Stimulated activated CD8-positive, alpha-beta memory T cell treated with anti-CD3 and anti-CD28 coated beads, Interleukin-7, amount 100 ng/mL, for 48 hours (primary cell): ENCODE measurements around the gene MALAT1.

Experiments used
- DNase-seq, 2 donors: peaks; one replicate each; pipeline ENCODE4 v3.0.0-alpha.2; 2020; ENCODE audit warnings: low read depth in 1 of 2; ENCODE audit errors: extremely low read depth in 1 of 2

MALAT1 gene

GRCh38 chr11:65537620-65538231, 38.9 kb downstream of the MALAT1 start:
- DNase-seq: no peak

- no peak for DNase-seq
Measured at GRCh38 chr11:65538232-65538914, 39.5 kb downstream of the MALAT1 start.

DNA sequence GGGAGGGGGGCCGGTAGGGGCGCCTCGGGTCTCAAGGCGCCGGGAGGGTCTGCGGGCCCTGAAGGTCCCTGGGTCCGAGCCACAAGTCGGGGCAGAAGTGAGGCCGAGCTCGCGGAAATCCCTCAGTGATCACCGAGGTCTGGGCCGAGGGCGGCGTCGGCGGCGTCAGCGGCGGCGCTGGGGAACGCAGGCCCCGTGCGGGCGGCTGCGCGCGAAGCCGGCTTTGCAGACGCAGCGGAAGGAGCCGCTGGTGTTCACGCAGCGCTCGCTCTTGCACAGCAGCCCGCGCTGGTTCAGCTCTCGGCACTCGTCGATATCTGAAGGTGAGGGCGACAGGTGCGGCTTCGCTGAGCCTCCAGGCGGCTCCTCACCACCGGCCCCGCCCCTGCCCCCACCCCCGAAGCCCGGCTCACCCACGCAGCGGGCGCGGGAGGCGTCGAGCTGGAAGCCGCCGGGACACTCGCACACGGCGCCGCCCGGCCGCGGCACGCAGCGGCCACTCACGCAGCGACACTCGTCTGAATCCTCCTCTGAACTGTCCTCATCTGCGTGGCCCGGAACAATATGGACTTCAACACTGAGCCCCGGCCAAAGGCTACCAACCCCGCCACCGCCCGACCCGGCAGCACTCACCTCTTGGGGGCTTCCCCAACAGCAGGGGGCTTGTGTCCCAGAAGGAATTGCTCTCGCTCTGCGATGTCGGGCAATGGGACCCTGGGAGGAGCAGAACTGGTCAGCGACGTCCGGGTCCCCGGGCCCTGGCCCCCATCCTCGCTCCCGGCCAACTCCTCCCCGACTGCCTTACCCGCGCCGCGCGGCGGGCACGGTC, 40.3 kb downstream of the MALAT1 start:
- DNase-seq: no peak

GRCh38 chr11:65539744-65540289, 41.0 kb downstream of the MALAT1 start:
- no peak for DNase-seq

GRCh38 chr11:65540290-65541092, 41.6 kb downstream of the MALAT1 start:
- peak; percentile 71 to 77 for DNase-seq

DNA sequence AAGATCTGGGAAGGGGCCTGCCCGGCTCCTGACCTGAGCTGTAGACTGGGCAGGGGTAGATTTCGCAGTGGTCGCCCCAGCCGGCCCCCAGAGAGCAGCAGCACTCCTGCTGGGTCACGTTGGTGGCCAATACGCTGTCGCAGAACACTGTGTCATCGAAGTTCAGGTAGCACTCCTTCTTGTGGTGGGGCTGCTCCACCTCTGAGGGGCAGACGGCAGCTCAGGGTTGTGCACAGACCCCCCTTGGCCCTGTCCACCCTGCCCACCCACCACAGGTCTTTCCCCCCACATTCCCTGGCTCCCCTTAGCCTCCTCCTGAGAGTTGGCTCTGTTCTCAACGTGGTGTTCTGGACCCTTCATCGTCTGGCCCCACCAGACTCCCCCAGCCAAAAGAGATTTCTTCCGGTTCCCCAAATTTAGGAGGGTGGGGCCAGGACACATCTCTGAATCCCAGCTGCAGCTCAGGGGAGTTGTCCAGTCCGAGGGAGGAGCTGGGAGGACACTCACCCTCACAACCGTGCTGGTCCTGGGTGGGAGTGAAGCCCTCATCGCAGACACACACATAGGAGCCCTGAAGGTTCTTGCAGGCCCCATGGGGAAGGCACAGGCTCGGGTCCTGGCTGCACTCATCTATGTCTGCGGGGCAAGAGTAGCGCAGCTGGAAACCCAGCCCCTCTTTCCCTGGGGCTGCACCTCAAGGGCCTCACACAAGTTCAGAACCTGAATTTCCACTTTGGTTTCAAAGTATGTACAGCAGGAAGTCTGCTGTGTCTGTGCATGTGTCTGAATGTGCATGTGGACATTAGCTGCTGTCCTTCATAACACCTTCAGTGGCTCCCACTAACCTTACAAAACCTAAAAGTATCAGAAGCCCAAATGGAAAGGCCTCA, 42.5 kb downstream of the MALAT1 start:
- no peak for DNase-seq

- no peak for DNase-seq
Measured at GRCh38 chr11:65542738-65543390, 44.0 kb downstream of the MALAT1 start.

DNA sequence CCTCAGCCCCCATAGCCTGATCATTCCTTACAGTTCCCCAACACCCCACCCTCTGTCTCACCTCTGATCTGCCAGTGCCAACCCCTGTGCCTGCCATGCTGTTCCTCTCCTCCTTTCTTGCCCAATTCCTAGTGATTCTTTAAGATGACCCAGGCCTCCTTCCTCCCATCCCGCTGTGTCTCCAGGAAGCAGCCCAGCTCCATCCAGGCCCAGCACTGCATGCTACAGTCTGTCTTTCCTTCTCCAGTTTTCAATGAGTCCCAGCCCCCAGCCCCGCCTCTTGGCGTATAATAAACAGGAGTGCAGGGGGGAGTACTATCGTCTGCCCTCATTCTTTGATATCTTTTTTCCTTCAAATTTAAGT, 47.0 kb downstream of the MALAT1 start:
- DNase-seq: no peak

DNA sequence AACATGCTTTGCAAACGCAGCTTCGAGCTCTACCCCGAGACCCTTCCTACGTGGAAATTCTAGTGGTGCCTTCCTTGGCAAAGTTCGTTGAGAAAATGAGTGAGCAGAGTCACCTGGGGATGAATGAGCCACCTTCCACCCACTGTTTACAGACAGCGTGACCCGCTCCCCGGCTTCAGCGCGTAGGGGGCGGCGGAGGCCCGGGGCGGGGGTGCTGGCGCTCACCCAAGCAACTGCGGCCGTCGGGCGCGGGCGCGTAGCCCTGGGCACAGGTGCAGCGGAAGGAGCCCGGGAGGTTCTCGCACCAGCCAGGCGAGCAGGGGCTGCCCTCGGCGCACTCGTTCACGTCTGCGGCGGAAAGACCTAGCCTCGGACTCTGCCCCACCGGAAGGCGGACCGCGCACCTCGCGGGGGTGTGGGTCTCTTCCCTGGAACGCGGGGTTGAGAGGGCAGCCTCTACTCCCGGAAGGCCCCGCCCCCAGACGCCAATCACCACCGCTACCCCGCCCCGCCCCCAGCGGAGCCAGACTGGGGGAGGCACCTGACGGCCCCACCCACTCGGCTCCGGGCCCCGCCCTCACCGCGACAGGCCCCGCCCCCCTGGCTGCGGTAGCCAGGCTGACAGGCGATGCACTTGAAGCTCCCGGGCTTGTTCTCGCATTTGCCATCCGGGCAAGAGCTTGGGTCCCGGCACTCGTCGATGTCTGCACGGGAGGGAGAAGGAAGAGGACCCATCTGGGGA, 47.5 kb downstream of the MALAT1 start:
- peak; percentile 92 to 96 for DNase-seq

DNA sequence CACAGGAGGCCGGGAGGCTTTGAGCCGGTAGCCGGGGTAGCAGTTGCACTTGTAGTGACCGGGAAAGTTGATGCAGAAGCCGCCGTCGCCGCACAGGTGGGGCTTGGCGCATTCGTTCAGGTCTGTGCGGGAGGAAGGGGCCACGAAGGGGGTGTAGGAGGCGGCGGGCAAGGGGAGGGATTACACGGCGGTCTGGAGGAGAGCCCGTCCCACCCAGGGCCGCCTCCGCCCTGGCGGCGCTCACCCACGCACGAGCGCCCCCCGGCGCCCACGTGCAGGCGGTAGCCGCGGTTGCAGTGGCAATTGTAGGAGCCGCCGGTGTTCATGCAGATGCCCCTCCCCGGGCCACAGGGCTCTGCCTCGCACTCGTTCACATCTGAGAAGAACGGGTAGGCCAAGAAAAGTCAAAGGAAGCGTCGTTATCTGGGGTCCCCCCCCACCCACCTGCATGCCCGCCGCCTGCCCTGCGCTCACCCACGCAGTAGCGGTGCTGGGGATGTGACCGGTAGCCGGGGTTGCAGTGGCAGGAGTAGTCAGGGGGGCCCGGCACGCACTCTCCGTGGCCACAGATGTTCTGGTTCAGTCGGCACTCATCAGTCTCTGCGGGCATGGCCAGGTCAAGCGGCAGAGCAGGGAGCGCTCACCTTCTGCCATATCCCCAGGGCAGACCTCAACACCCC, 48.7 kb downstream of the MALAT1 start:
- DNase-seq: no peak

- no peak for DNase-seq
Measured at GRCh38 chr11:65548395-65548794, 49.5 kb downstream of the MALAT1 start.

DNA sequence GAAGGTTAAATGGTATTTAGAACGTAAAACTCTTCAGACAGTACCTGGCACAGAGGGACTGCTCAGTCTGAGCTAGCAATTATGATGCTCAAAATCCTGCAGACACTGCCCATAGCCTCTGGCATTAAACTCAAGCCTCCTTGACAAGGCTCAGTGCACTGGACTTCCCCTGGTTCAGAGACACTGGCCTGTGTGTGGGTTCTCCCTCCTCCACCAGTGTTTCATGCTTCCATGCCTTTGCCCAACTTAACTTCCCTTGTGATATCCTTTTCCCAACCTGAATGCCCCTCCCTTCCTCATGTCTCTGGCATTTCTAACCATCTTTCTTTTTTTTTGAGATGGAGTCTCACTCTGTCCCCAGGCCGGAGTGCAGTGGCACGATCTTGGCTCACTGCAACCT, 50.3 kb downstream of the MALAT1 start:
- no peak for DNase-seq

- DNase-seq: no peak
Measured at GRCh38 chr11:65551572-65552387, 52.9 kb downstream of the MALAT1 start.

DNA sequence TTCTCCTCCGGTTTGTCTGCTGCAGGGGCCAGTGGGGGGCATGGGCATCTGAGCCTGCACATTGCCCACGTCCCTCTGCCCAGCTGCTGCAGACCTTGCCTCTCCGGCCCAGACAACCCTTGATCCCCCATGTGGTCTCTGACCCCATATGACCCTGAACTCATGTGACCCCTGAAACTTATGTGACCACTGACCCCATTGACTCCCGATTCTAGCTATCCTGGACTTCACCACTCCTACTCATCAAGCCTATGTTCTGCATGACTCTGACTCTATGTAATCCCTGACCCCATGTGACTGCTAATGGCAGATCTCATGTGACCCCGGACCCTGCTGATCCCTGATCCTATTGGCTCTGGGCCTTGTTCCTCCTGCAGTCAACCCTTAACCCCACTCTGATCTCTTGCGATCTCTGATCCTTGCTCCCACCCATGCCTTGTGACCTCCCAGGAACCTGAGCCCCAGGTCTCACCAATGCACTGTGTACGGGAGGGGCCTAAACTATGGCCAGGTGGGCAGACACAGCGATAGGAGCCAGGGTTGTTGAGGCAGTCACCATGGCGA, 53.6 kb downstream of the MALAT1 start:
- DNase-seq: no peak

DNA sequence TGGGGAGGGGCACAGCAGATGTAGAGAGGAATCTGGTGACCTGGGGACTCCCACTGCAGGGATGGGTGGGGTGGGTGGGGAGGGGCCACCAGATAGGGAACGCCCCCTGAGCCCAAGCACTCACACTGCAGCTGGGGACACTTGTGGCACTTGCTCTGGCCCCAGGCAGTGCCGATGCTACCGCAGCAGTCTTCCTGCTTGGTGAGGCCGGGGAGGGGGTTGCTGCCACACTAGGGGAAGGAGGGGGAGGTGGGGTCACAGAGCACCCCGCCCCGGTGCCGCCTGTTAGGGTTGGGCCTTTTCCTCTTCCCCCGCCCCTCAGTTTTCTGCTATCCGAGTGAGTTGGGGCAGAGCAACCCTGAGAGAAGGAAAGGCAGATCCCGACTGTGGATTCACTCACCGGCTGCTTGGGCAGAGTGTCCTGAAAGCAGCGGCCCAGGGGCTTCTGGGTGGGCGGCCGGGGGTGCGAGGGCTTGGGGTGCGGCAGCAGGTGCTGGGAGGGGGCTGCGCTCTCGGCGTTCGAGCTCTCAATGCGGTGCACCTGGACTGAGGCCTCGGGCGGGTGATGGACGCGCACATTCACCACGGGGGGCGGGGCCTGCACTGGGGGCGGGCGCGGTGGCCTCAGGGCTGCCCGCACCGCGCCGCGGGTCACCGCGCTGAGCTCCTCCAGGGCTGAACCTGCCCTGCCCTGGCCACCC, 54.6 kb downstream of the MALAT1 start:
- DNase-seq: no peak

GRCh38 chr11:65554057-65554818, 55.4 kb downstream of the MALAT1 start:
- no peak for DNase-seq
